Endothelial cell of umbilical vein (primary cell): ENCODE measurements around the gene RAX.
"Not testable (repeated sequence)": the region's sequence is repeated elsewhere in the genome, so short reads cannot be mapped to it uniquely, and the experiment has no call there.

ENCODE experiments used
- FOS ChIP-seq: IDR thresholded peaks from 2 replicates; pipeline ENCODE4 v1.6.1; 2011; ENCODE audit warnings: mild to moderate bottlenecking, low read length, moderate library complexity, borderline replicate concordance; ENCODE audit not compliant: insufficient read depth
- MAX ChIP-seq: IDR thresholded peaks from 2 replicates; pipeline ENCODE4 v1.6.1; 2011; ENCODE audit not compliant: insufficient read depth, insufficient read length
- POLR2A ChIP-seq: IDR thresholded peaks from 2 replicates; pipeline ENCODE4 v1.6.1; 2012; ENCODE audit warnings: low read depth, mild to moderate bottlenecking, control low read depth, low read length
- POLR2AphosphoS5 ChIP-seq: IDR thresholded peaks from 2 replicates; pipeline ENCODE4 v1.6.1; 2012; ENCODE audit warnings: low read depth, mild to moderate bottlenecking, control low read depth, low read length, moderate library complexity; ENCODE audit not compliant: insufficient read depth
- TF ChIP-seq, protein P1 (sequence below), 2 donors: IDR thresholded peaks; 1 replicate in 1 of 2; 2 replicates in 1 of 2; pipeline ENCODE4 v1.5.1; 2011; ENCODE audit warnings: low read length in 2 of 2, mild to moderate bottlenecking in 2 of 2, moderate library complexity in 2 of 2, control low read depth in 1 of 2, inconsistent platforms in 1 of 2, low read depth in 1 of 2; ENCODE audit not compliant: insufficient read depth in 1 of 2; ENCODE audit errors: extremely low read depth in 1 of 2

GRCh38 chr18:59255491-59255890 is 17.8 kb downstream of the RAX start:
- TF ChIP-seq, protein P1, sequence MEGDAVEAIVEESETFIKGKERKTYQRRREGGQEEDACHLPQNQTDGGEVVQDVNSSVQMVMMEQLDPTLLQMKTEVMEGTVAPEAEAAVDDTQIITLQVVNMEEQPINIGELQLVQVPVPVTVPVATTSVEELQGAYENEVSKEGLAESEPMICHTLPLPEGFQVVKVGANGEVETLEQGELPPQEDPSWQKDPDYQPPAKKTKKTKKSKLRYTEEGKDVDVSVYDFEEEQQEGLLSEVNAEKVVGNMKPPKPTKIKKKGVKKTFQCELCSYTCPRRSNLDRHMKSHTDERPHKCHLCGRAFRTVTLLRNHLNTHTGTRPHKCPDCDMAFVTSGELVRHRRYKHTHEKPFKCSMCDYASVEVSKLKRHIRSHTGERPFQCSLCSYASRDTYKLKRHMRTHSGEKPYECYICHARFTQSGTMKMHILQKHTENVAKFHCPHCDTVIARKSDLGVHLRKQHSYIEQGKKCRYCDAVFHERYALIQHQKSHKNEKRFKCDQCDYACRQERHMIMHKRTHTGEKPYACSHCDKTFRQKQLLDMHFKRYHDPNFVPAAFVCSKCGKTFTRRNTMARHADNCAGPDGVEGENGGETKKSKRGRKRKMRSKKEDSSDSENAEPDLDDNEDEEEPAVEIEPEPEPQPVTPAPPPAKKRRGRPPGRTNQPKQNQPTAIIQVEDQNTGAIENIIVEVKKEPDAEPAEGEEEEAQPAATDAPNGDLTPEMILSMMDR (IDR thresholded peaks at IDR 0.05; ENCODE audit: extremely low read depth in 1 of 2, insufficient read depth in 1 of 2, low read depth in 1 of 2, low read length in 2 of 2): not testable (repeated sequence)
- not testable (repeated sequence) for TF ChIP-seq FOS, POLR2A, POLR2AphosphoS5, MAX
